ENCODE results near the gene LRMDA. TPM values are rescaled to one million over a fixed set of nuclear protein-coding genes. Genes with fewer than 3 reads are reported as not detected.

LRMDA gene
- total RNA-seq, 1 donor from 2014 or later = 2.1 TPM

DNA sequence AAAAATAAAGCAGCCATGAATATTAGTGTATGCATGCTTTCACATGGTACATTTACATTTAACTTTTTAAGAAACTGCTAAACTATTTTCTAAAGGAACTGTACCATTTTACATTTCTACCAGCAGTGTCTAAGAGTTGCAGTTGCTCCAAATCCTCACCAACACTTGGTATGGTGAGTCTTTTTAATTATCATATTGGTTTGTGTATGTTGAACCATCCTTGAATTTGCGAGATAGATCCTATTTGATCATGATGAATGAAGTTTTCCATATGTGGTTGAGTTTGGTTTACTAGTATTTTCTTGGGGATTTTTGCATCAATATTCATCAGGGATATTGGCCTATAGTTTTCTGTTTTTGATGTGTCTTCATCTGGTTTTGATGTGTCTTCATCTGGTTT is 1057.2 kb downstream of the LRMDA start:
- no peak overlapping the region for H3K27ac Mint-ChIP-seq (ENCODE audit: unreplicated experiment)
- DNase-seq = no peak
- TF ChIP-seq, protein P1, sequence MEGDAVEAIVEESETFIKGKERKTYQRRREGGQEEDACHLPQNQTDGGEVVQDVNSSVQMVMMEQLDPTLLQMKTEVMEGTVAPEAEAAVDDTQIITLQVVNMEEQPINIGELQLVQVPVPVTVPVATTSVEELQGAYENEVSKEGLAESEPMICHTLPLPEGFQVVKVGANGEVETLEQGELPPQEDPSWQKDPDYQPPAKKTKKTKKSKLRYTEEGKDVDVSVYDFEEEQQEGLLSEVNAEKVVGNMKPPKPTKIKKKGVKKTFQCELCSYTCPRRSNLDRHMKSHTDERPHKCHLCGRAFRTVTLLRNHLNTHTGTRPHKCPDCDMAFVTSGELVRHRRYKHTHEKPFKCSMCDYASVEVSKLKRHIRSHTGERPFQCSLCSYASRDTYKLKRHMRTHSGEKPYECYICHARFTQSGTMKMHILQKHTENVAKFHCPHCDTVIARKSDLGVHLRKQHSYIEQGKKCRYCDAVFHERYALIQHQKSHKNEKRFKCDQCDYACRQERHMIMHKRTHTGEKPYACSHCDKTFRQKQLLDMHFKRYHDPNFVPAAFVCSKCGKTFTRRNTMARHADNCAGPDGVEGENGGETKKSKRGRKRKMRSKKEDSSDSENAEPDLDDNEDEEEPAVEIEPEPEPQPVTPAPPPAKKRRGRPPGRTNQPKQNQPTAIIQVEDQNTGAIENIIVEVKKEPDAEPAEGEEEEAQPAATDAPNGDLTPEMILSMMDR (IDR thresholded peaks at IDR 0.05; ENCODE audit: partially characterized antibody, unreplicated experiment) = no peak
- H3K4me1 Mint-ChIP-seq (ENCODE audit: low read depth, unreplicated experiment) = no peaks in the 10 kb centered on the region
- no peaks in the 10 kb centered on the region for H3K27me3 Mint-ChIP-seq (ENCODE audit: unreplicated experiment)
- H3K9me3 Mint-ChIP-seq (ENCODE audit: unreplicated experiment) = peaks cover 1% of the 10 kb centered on the region
- H3K4me3 Mint-ChIP-seq (ENCODE audit: unreplicated experiment) = no peak overlapping the region
- H3K36me3 Mint-ChIP-seq (ENCODE audit: unreplicated experiment) = peaks cover 21% of the 10 kb centered on the region

DNA sequence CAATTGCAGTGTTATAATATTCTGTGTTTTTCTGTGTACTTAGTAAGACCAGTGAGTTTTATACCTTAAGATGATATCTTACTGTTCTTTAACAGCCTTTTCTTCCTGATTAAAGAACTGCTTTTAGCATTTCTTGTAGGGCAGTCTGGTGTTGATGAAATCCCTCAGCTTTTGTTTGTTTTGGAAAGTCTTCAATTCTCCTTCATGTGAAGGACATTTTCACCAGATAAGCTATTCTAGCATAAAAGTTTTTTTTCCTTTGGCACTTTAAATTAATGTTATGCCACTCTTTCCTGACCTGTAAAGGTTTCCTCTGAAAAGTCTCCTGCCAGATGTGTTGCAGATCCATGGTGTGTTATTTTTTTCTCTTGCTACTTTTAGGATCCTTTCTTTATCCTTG is 1059.8 kb downstream of the LRMDA start:
- no peak overlapping the region for H3K4me3 Mint-ChIP-seq (ENCODE audit: unreplicated experiment)
- peaks cover 21% of the 10 kb centered on the region for H3K36me3 Mint-ChIP-seq (ENCODE audit: unreplicated experiment)
- no peaks in the 10 kb centered on the region for H3K27me3 Mint-ChIP-seq (ENCODE audit: unreplicated experiment)
- H3K4me1 Mint-ChIP-seq (ENCODE audit: low read depth, unreplicated experiment) = no peaks in the 10 kb centered on the region
- H3K27ac Mint-ChIP-seq (ENCODE audit: unreplicated experiment) = no peak overlapping the region
- no peak for DNase-seq
- TF ChIP-seq, protein P1 (IDR thresholded peaks at IDR 0.05; ENCODE audit: partially characterized antibody, unreplicated experiment) = no peak
- no peaks in the 10 kb centered on the region for H3K9me3 Mint-ChIP-seq (ENCODE audit: unreplicated experiment)

GRCh38 chr10:76492026-76492425 is 1060.6 kb downstream of the LRMDA start:
- H3K36me3 Mint-ChIP-seq (ENCODE audit: unreplicated experiment) = peaks cover 21% of the 10 kb centered on the region
- no peaks in the 10 kb centered on the region for H3K9me3 Mint-ChIP-seq (ENCODE audit: unreplicated experiment)
- H3K4me1 Mint-ChIP-seq (ENCODE audit: low read depth, unreplicated experiment) = no peaks in the 10 kb centered on the region
- DNase-seq = no peak
- TF ChIP-seq, protein P1 (IDR thresholded peaks at IDR 0.05; ENCODE audit: partially characterized antibody, unreplicated experiment) = no peak
- H3K4me3 Mint-ChIP-seq (ENCODE audit: unreplicated experiment) = no peak overlapping the region
- H3K27me3 Mint-ChIP-seq (ENCODE audit: unreplicated experiment) = no peaks in the 10 kb centered on the region
- no peak overlapping the region for H3K27ac Mint-ChIP-seq (ENCODE audit: unreplicated experiment)

- Mint-ChIP-seq H3K27me3 (ENCODE audit: unreplicated experiment) (no peaks in the 10 kb centered on the region), H3K36me3 (ENCODE audit: unreplicated experiment) (peaks cover 21% of the 10 kb centered on the region), H3K27ac (ENCODE audit: unreplicated experiment) (no peak overlapping the region), H3K9me3 (ENCODE audit: unreplicated experiment) (no peaks in the 10 kb centered on the region), H3K4me3 (ENCODE audit: unreplicated experiment) (no peak overlapping the region), H3K4me1 (ENCODE audit: low read depth, unreplicated experiment) (no peaks in the 10 kb centered on the region)
- TF ChIP-seq, protein P1 (IDR thresholded peaks at IDR 0.05; ENCODE audit: partially characterized antibody, unreplicated experiment) = no peak
- no peak for DNase-seq
Observed at GRCh38 chr10:76492678-76493472, 1061.5 kb downstream of the LRMDA start.

- no peak for DNase-seq
- Mint-ChIP-seq H3K9me3 (ENCODE audit: unreplicated experiment) (no peaks in the 10 kb centered on the region), H3K4me3 (ENCODE audit: unreplicated experiment) (no peak overlapping the region), H3K27ac (ENCODE audit: unreplicated experiment) (no peak overlapping the region), H3K4me1 (ENCODE audit: low read depth, unreplicated experiment) (no peaks in the 10 kb centered on the region), H3K27me3 (ENCODE audit: unreplicated experiment) (no peaks in the 10 kb centered on the region), H3K36me3 (ENCODE audit: unreplicated experiment) (peaks cover 4% of the 10 kb centered on the region)
- TF ChIP-seq, protein P1 (IDR thresholded peaks at IDR 0.05; ENCODE audit: partially characterized antibody, unreplicated experiment) = no peak
Observed at GRCh38 chr10:76497666-76498065, 1066.2 kb downstream of the LRMDA start.
